ENCODE measurements around the gene ISOC1. TPM values are rescaled to one million over a fixed set of nuclear protein-coding genes. Genes with fewer than 3 reads are reported as not detected.

The ISOC1 gene
- total and polyA plus RNA-seq, 8 donors, result 22.7 to 51.6 (median 41.7) TPM

GRCh38 chr5:129114539-129115193 lies 20.1 kb downstream of the ISOC1 start:
- DNase-seq (no peak), ATAC-seq (no peak)
- no peaks in the 10 kb centered on the region for H3K9me3 ChIP-seq
- peaks cover 0 to 8% of the 10 kb centered on the region in 2 donors for H3K36me3 ChIP-seq
- H3K27me3 ChIP-seq, result no peaks in the 10 kb centered on the region
- no peak overlapping the region for H3K4me3 ChIP-seq
- H3K4me1 ChIP-seq, result no peaks in the 10 kb centered on the region
- no peak overlapping the region for H3K27ac ChIP-seq
- intact Hi-C loops (cut with DNase I), result no loop called here
- no peak for TF ChIP-seq CTCF (IDR thresholded peaks at IDR 0.05)

DNA sequence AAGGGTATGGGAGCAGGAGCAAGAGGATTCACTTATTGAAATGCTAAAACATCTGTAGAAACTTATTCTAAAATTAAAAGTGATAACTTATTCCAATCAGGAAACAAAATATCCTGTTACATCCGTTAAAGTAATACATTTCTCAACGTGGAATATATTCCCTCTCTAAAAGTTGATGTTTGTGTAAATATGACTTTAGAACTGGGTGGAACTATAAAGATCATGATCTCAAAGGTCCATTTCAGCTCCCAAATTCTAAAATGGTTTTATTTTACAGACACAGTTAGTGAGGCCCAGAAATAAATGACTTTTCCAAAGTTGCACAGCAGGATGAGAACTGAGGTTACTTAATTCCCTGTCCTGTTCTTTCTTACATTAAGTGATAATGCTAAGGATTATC lies 21.1 kb downstream of the ISOC1 start:
- no peak overlapping the region for H3K4me3 ChIP-seq
- H3K27ac ChIP-seq, result no peak overlapping the region
- DNase-seq (no peak), ATAC-seq (no peak)
- H3K27me3 ChIP-seq, result no peaks in the 10 kb centered on the region
- H3K36me3 ChIP-seq, result peaks cover 0 to 8% of the 10 kb centered on the region in 2 donors
- no peaks in the 10 kb centered on the region for H3K4me1 ChIP-seq
- no peak for TF ChIP-seq CTCF (IDR thresholded peaks at IDR 0.05)
- intact Hi-C loops (cut with DNase I), result no loop called here
- H3K9me3 ChIP-seq, result no peaks in the 10 kb centered on the region

- H3K9me3 ChIP-seq, result no peaks in the 10 kb centered on the region
- no peak overlapping the region for H3K27ac ChIP-seq
- peaks cover 0 to 8% of the 10 kb centered on the region in 2 donors for H3K36me3 ChIP-seq
- no peak for DNase-seq
- ATAC-seq, result no peak
- TF ChIP-seq CTCF (IDR thresholded peaks at IDR 0.05), result no peak
- intact Hi-C loops (cut with DNase I), result no loop called here
- H3K4me1 ChIP-seq, result no peaks in the 10 kb centered on the region
- H3K4me3 ChIP-seq, result no peak overlapping the region
- no peaks in the 10 kb centered on the region for H3K27me3 ChIP-seq
These were observed 22.2 kb downstream of the ISOC1 start for GRCh38 chr5:129116797-129117196.

GRCh38 chr5:129118405-129118804 lies 23.9 kb downstream of the ISOC1 start:
- Histone ChIP-seq H3K4me3 (no peak overlapping the region), H3K4me1 (no peaks in the 10 kb centered on the region), H3K36me3 (no peaks in the 10 kb centered on the region), H3K9me3 (no peaks in the 10 kb centered on the region), H3K27ac (no peak overlapping the region), H3K27me3 (no peaks in the 10 kb centered on the region)
- ATAC-seq, result no peak
- TF ChIP-seq CTCF (IDR thresholded peaks at IDR 0.05), result no peak
- intact Hi-C loops (cut with DNase I), result no loop called here
- DNase-seq, result no peak

DNA sequence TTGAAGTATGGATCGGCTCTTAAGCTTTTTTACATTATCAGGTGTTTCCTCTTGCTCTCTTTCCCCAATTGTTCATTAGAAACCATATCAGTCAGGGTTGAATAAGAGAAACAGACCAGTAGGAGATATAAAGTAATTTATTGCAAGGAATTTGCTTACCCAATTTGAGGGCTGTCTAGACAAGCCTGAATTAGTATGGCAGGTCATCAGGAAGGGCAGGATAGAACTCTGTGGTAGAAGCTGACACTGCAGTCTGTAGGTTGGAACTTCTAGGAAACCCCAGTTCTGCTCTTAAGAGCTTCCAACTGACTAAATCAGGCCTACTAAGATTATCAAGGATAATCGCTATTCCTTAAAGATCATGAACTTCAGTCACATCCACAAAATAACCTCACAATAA lies 24.3 kb downstream of the ISOC1 start:
- no peaks in the 10 kb centered on the region for H3K27me3 ChIP-seq
- no peak overlapping the region for H3K27ac ChIP-seq
- no peaks in the 10 kb centered on the region for H3K9me3 ChIP-seq
- TF ChIP-seq CTCF (IDR thresholded peaks at IDR 0.05), result no peak
- intact Hi-C loops (cut with DNase I), result no loop called here
- ATAC-seq (no peak), DNase-seq (no peak)
- no peaks in the 10 kb centered on the region for H3K36me3 ChIP-seq
- no peak overlapping the region for H3K4me3 ChIP-seq
- H3K4me1 ChIP-seq, result no peaks in the 10 kb centered on the region

Data from left lung (tissue), 10 donors.